ENCODE results near the gene KIAA1671.

KIAA1671 gene

DNA sequence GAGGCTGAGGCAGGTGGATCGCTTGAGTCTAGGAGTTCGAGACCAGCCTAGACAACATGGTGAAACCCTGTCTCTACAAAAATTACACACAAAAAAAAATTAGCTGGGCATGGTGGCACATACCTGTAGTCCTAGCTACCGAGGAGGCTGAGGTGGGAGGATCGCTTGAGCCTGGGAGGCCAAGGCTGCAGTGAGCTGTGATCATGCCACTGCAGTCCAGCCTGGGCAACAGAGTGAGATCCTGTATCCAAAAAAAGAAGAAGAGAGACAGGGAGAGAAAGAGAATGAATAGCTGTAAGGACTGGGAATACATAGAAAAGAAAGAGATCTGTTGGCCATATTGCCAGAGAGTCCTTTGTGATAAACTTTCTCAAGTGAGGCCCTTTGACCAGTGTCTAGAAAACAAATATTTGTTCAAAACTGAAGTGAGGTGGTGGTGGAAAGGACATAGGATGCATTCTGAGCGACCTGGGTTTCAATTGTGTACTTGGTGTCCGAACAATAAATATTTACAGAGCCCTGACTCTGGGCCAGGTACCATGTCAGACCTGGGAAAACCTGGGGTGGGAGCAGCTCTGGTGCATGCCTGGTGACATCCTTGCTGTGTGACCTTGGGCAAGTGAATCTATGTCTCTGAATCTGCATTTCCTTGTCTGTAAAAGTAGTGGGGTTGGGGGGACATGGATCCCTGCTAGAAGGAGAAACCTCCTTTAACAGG is 157.5 kb downstream of the KIAA1671 start:
- in situ Hi-C loops (cut with MboI; ENCODE audit: low sequenced_read_pairs) = no loop called here

DNA sequence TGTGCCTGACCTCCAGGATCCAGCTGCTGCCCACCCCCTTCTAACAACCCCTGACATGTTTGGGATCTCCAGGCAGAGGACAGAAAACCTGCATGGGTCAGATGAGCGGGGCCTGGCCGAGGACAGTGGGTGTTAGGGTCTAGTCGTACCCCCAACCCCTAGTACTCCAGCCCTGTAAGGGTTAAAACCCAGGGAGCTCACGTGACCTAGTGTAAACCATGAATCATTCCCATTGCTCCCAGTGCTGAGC is 158.0 kb downstream of the KIAA1671 start:
- in situ Hi-C loops (cut with MboI; ENCODE audit: low sequenced_read_pairs) = no loop called here

DNA sequence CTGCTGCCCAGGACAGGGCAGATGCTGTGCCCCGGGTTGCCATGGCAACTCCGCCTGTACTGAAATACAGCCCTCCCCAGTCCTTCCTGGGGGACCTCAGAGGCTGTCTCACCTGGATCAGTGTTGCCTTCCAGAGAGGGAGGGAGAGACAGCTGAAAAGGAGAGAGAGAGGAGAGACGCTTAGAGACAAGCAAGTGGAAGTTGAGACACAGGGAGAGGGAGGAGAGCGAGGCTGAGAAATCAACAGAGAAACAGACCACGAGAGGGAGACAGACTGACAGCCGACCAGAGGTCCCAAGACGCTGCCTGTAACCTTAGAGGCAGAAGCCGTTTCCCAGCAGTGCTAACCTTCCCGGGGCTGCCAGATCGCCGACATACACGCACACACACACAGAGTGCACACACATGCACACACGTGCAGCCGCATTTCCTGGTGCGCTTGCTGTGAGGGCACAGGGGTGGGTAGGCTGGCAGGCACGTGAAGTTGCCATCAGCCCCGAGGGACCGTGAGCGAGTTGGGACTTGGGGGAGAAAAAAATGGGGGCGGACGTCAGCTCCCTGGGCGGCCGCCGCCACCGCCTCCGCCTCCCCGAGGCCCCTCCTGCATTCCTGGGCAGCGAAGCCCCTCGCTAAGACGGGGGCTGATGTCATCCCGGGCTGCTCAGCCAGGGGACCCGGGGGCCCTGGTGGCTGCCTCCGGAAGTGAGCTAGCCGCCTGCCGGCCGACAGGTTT is 158.5 kb downstream of the KIAA1671 start:
- in situ Hi-C loops (cut with MboI; ENCODE audit: low sequenced_read_pairs) = no loop called here

GRCh38 chr22:25111579-25112517 is 159.3 kb downstream of the KIAA1671 start:
- in situ Hi-C loops (cut with MboI; ENCODE audit: low sequenced_read_pairs) = no loop called here

- in situ Hi-C loops (cut with MboI; ENCODE audit: low sequenced_read_pairs) = no loop called here
Observed at GRCh38 chr22:25112538-25113253, 160.2 kb downstream of the KIAA1671 start.

DNA sequence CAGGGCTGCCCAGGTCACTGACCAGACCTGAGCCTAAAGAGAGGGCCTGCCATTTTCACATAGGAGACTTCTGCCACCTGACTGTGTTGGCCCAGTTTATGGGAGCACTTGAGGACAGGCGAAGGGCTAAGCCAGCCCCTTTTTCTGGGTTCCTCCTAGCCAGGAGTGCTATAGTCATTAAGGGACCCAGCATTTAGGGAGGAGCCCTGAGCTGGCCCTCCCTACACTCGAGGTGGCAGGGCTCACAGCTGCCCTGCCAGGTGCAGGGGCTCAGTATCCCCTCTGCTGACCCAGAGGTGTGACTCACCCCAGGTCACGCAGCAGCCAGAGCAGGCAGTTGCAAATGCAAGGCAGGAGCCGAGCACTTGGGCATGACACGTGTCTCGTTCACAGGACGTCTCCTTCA is 160.8 kb downstream of the KIAA1671 start:
- in situ Hi-C loops (cut with MboI; ENCODE audit: low sequenced_read_pairs) = no loop called here

GRCh38 chr22:25114369-25115362 is 162.2 kb downstream of the KIAA1671 start:
- in situ Hi-C loops (cut with MboI; ENCODE audit: low sequenced_read_pairs) = no loop called here

DNA sequence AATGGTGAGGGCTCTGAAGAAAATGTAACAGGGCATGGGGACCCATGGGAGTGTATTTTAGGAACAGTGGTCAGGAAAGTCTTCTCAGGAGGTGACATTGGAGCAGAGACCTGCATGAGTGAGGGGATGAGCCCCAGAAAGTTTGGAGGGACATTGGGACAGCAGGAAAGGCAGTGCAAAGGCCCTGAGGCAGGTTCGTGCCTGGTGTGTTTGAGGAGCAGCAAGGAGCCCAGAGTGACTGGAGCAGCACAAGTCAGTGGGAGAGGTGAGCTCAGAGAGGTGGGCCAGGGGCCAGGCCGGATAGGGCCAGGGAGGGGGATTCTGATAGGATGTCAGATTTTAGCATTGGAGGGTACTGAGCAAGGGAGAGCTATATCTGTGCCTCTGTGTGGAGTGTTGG is 167.1 kb downstream of the KIAA1671 start:
- in situ Hi-C loops (cut with MboI; ENCODE audit: low sequenced_read_pairs) = no loop called here

GRCh38 chr22:25120093-25120561 is 167.6 kb downstream of the KIAA1671 start:
- in situ Hi-C loops (cut with MboI; ENCODE audit: low sequenced_read_pairs) = no loop called here

DNA sequence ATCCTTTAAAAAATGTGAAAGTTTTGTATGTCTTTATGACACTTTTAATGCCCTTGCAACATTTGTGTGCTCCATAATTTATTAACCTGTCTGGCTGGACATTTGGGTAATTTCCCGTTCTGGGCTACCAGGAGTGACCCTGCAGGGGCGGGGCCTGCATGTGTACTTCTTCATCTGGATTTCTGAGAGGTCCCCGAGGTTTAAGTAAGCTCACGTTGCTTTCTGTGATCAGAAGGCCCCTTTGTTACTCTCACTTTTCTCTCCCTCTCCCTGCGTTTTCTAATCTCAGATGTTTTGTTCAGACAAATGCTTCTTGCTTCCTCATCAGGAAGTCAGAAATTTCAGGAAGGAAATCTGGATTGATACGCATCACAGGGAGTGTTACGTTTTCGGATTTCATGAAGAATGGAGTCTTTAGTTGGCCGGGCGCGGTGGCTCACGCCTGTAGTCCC is 168.3 kb downstream of the KIAA1671 start:
- in situ Hi-C loops (cut with MboI; ENCODE audit: low sequenced_read_pairs) = no loop called here

DNA sequence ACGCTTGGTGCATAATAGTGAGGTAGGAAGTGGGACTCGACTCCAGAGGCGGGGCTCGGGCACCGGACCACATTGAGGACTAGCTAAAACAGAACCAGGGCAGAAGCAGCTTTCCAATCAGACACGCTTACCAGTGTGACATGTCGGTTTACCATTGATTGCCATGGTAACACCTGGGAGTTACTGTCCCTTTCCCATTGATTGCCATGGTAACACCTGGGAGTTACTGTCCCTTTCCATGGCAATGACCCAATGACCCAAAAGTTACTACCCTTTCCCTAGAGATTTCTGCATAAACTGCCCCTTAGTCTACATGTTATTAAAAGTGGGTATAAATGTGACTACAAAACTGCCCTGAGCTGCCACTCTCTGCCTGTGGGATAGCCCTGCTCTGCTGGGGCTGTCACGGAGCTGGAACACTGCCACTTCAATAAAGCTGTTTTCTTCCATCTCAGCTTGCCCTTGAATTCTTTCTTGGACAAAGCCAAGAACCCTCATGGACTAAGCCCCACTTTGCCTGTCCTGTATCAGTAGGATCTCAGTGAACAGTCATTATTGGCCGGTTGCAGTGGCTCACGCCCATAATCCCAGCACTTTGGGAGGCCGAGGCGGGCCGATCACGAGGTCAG is 169.7 kb downstream of the KIAA1671 start:
- in situ Hi-C loops (cut with MboI; ENCODE audit: low sequenced_read_pairs) = no loop called here

GRCh38 chr22:25123677-25124076 is 171.2 kb downstream of the KIAA1671 start:
- in situ Hi-C loops (cut with MboI; ENCODE audit: low sequenced_read_pairs) = no loop called here

- in situ Hi-C loops (cut with MboI; ENCODE audit: low sequenced_read_pairs) = no loop called here
Observed at GRCh38 chr22:25125693-25126357, 173.3 kb downstream of the KIAA1671 start.

DNA sequence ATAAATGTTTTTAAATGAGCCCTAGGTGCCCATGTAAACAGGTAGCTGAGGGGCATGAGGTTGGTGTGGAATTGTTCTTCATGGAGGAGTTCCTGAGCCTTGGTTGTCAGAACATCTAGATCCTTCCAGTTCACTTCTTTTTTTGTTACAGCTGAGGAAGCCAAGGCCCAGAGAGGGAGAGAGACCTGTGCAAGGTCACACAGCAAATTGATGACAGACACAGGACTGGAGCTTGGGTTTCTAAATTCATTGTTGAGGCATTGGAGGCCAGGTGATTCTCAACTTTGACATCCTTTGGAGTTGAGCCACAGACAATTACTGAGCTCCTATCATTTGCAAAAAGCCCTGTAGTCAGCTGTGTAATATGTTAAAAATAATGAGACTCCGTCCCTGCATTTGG is 174.0 kb downstream of the KIAA1671 start:
- in situ Hi-C loops (cut with MboI; ENCODE audit: low sequenced_read_pairs) = no loop called here

DNA sequence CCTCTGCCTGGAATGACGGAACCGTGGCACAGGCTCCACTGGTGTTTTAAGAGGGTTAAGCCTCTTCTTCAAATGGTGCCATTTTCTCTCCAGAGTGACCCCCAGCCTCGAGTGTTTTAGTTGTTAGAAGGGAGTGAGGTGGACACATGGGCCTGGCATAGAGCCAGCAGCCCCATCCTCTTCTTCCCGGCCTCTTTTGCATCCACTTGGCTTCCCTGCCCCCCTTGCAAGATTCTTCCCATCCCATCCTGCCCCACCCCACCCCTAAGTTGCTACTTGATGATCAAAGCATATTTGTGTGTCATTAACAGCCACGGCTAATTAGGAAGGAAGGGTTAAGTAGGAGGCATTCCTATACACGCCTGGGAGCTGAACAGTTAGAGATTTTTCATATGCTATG is 174.8 kb downstream of the KIAA1671 start:
- in situ Hi-C loops (cut with MboI; ENCODE audit: low sequenced_read_pairs) = no loop called here

DNA sequence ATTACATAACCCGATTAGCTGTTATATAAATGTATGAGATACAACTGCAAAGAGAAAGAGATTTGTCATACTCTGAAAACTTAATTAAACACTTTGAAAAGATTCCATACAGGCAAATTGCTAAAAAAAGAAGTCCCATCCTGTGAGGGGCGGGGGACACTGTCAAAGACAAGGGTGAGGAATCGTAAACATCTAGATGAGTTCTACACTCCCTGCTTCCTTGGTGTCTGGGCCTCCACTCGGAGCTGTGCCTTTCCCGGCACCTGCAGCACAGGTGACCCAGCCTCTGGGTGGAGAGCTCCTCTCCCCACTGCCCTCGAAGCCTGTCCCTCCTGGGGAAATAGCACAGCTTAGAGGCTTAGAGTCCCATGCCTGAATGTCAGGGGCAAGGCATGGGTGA is 177.9 kb downstream of the KIAA1671 start:
- in situ Hi-C loops (cut with MboI; ENCODE audit: low sequenced_read_pairs) = no loop called here

DNA sequence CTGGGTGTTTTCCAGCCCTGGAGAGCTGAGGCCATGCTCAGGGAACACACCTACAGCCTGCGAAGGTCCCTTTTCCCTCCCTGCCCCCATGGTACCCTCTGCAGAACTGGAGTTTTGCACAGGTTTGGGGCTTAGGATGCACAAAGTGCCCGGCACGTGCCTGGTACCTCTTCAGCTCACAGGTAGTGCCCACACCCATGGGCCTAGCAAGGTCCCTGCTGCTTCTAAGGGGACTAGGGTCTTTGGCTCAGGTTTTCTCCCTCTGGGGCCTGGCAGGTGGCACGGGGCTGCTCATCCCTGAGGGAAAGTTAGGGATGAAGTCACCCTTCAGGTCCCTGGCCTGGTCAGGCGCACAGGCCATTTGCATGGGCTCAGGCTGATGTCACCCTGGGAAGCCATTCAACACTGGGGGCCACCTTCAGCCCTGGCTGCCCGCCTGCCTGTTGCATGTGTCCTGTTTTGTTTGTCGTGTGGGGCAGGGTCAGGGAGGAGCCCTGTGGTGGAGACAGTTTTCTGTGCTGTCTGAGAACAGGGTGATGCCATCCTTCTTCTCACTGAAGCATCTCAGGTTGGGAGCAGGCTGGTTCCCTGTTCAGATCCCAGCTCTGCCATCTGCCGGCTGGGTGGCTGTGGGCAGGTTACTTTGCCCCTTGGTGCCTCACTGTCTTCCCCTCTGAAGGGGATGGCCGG is 178.8 kb downstream of the KIAA1671 start:
- in situ Hi-C loops (cut with MboI; ENCODE audit: low sequenced_read_pairs) = no loop called here

DNA sequence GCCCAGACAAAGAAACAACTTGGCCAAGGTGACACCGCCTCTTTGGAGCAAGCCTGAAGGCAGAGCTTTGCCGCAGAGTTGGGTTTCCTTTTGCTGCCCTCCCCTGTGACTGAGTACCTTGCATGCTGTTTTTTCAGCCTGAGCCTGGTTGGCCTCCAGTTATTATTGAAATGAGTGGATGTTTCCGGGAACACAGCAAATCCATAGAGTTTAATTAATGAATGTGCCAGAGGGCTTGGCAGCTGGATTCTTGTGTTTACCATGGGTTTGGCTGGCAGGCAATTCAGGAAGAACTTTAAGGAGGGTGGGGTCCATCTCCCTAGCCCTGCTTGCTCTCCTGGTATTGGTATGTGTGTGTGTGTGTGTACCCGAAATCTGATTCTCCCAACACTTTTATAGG is 181.5 kb downstream of the KIAA1671 start:
- in situ Hi-C loops (cut with MboI; ENCODE audit: low sequenced_read_pairs) = no loop called here
